Breast epithelium (tissue), 4 donors: Measurements from ENCODE around the gene C1orf56. TPM values are rescaled to one million over a fixed set of nuclear protein-coding genes. Genes with fewer than 3 reads are reported as not detected.

ENCODE experiments used
- DNase-seq, 2 donors: peaks; one replicate each; pipeline ENCODE4 v3.0.0-alpha.2; 2019; ENCODE audit warnings: low spot score in 2 of 2
- H3K27ac ChIP-seq, 2 donors: fragments of 200-600 bp; sonication (generic) in 1 of 2; one replicate each; pipeline ENCODE4 v1.5.1; 2016 to 2019; ENCODE audit warnings: mild to moderate bottlenecking in 1 of 2
- H3K27me3 ChIP-seq, 2 donors: fragments of 200-600 bp; sonication (generic) in 1 of 2; one replicate each; pipeline versions ENCODE4 v1.5.1 to v1.6.0; 2017 to 2019; ENCODE audit warnings: control low read depth in 1 of 2, mild to moderate bottlenecking in 1 of 2
- H3K36me3 ChIP-seq: fragments of 200-600 bp; one replicate; pipeline ENCODE4 v1.5.1; 2019
- H3K4me1 ChIP-seq, 2 donors: fragments of 200-600 bp; sonication (generic); one replicate each; pipeline ENCODE4 v1.5.1; 2016 to 2019; ENCODE audit warnings: control low read depth in 1 of 2
- H3K4me3 ChIP-seq, 3 donors: fragments of 200-600 bp; sonication (generic); 1 replicate in 2 of 3; 2 replicates in 1 of 3; pipeline ENCODE4 v1.5.1; 2016 to 2019; ENCODE audit warnings: mild to moderate bottlenecking in 3 of 3, moderate library complexity in 2 of 3
- H3K9me3 ChIP-seq, 2 donors: fragments of 200-600 bp; sonication (generic) in 1 of 2; one replicate each; pipeline ENCODE4 v1.5.1; 2016 to 2019; ENCODE audit warnings: control low read depth in 1 of 2
- CTCF ChIP-seq, 3 donors: fragments of 450-650 bp; IDR thresholded peaks; one replicate each; pipeline ENCODE4 v1.5.1; 2016 to 2017; ENCODE audit warnings: antibody characterized with exemption in 3 of 3, mild to moderate bottlenecking in 3 of 3, moderate library complexity in 3 of 3
- POLR2A ChIP-seq: fragments of 450-650 bp; IDR thresholded peaks from one replicate; pipeline ENCODE4 v1.6.1; 2016; ENCODE audit warnings: antibody characterized with exemption, mild to moderate bottlenecking, moderate library complexity
- POLR2AphosphoS5 ChIP-seq, 3 donors: sonication (generic); formaldehyde crosslinking; IDR thresholded peaks; one replicate each; pipeline ENCODE4 v1.6.1; 2017; ENCODE audit warnings: antibody characterized with exemption in 3 of 3
- intact Hi-C: fragments of 100-400 bp; cut with DNase I; formaldehyde crosslinking; loops from one replicate; pipeline ENCODE4 v1.15.1; 2023; ENCODE audit warnings: low total_unique reads
- total RNA-seq, 3 donors: library from RNA; depleted of rRNA; stranded (reverse); fragments of >200 nt; gene quantifications; one replicate each; pipeline ENCODE4 v1.1.0, GENCODE V29; 2016

C1orf56 gene
- total RNA-seq, 3 donors from 2014 or later, result 4.6 to 8.3 (median 7.6) TPM

- TF ChIP-seq POLR2AphosphoS5 (IDR thresholded peaks at IDR 0.05) (no peak), POLR2A (no peak), CTCF (IDR thresholded peaks at IDR 0.05) (no peak)
- Histone ChIP-seq H3K9me3 (no peaks in the 10 kb centered on the region), H3K4me3 (no peak overlapping the region), H3K27me3 (no peaks in the 10 kb centered on the region), H3K27ac (peak overlapping the region; percentile 16 to 67), H3K4me1 (peaks cover 0 to 4% of the 10 kb centered on the region in 2 donors), H3K36me3 (no peaks in the 10 kb centered on the region)
- no peak for DNase-seq
- intact Hi-C loops, result no loop called here
Measured at GRCh38 chr1:151065089-151065645, 17.6 kb downstream of the C1orf56 start.

DNA sequence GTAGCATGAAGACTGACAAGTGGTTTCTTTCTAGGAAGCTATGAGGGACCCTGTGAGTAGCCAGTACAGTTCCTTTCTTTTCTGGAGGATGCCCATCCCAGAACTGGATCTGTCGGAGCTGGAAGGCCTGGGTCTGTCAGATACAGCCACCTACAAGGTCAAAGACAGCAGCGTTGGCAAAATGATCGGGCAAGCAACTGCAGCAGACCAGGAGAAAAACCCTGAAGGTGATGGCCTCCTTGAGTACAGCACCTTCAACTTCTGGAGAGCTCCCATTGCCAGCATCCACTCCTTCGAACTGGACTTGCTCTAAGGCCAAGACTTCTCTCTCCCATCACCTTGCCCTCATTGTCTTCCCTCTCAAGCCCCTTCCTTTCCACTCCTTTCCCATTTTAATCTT is 19.6 kb downstream of the C1orf56 start:
- TF ChIP-seq CTCF (IDR thresholded peaks at IDR 0.05) (no peak), POLR2A (no peak), POLR2AphosphoS5 (IDR thresholded peaks at IDR 0.05) (no peak)
- intact Hi-C loops, result no loop called here
- H3K9me3 ChIP-seq, result no peaks in the 10 kb centered on the region

GRCh38 chr1:151069103-151069486 is 21.5 kb downstream of the C1orf56 start:
- Histone ChIP-seq H3K27me3 (no peaks in the 10 kb centered on the region), H3K36me3 (no peaks in the 10 kb centered on the region), H3K9me3 (no peaks in the 10 kb centered on the region), H3K4me1 (peaks cover 0 to 4% of the 10 kb centered on the region in 2 donors), H3K27ac (peak overlapping the region; percentile 98 to 99), H3K4me3 (no peak overlapping the region)
- no peak for TF ChIP-seq CTCF (IDR thresholded peaks at IDR 0.05)
- no peak for TF ChIP-seq POLR2A
- no peak for TF ChIP-seq POLR2AphosphoS5 (IDR thresholded peaks at IDR 0.05)
- DNase-seq, result no peak
- intact Hi-C loops, result no loop called here

More for the DNA sequence above, 19.6 kb downstream of the C1orf56 start:
- DNase-seq, result no peak
- Histone ChIP-seq H3K27ac (peak overlapping the region in 1 of 2 donors; percentile 3), H3K4me1 (peaks cover 0 to 4% of the 10 kb centered on the region in 2 donors), H3K4me3 (no peak overlapping the region), H3K36me3 (no peaks in the 10 kb centered on the region), H3K27me3 (no peaks in the 10 kb centered on the region)

DNA sequence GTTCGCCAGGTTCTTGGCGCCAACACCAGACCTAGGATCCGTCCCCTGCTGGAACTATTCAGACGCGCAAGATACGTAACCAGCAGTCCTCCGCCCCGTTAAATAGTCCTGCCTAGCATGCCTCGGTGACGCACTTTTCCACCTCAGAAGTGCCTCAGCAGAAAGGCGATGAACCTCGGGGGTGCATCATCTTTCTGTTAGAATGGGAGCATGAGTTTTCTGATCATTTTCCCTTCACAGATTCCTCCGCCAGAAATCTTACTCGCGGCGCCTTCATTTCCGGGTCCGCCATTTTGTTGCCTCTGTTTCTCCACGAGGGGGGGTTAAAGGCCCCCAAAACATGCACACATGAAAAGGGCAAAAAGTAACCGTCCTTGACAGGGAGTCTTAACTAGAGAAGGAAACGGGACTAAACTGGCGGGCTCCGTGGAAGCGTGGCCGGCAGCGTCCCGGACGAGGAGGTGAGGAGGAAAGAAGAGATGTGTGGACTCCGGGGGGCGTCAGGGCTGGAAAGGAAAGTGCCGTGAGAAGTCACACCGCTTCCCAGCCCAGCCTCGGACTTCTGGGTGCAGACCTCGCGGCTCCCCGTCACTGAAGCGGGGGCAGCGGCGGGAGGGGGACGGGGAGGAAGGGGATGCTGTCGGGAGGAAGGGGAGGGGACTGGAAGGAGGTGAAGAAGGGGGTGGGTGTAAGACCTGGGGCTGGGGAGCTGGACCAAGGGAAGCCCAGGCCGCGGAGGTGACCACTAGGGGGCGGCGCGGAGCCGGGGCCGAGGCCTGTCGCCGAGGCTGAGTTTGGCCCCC is 23.1 kb downstream of the C1orf56 start, which contains the start of gene GABPB2:
TSS of gene GABPB2 (plus strand) at position 288 of the 803 bp plus-strand sequence. CDS start 17,429 bp downstream, outside the sequence.
- Histone ChIP-seq H3K27me3 (no peaks in the 10 kb centered on the region), H3K4me3 (peak within 1 kb of the TSS; percentile 79 to 87 (median 83)), H3K27ac (peak within 1 kb of the TSS; percentile 98 to 99), H3K4me1 (peaks cover 0 to 3% of the 10 kb centered on the region in 2 donors), H3K36me3 (no peaks in the 10 kb centered on the region), H3K9me3 (no peaks in the 10 kb centered on the region)
- peak; percentile 60 to 89 (median 89) for TF ChIP-seq CTCF (IDR thresholded peaks at IDR 0.05)
- TF ChIP-seq POLR2A, result peak; percentile 75
- peak; percentile 81 to 95 (median 87) for TF ChIP-seq POLR2AphosphoS5 (IDR thresholded peaks at IDR 0.05)
- intact Hi-C loops, result loop anchor here (10.0 kb wide), 1 partner anchor 46 kb away; no protein-coding TSS in a partner anchor
- DNase-seq, result peak; percentile 89 to 90

DNA sequence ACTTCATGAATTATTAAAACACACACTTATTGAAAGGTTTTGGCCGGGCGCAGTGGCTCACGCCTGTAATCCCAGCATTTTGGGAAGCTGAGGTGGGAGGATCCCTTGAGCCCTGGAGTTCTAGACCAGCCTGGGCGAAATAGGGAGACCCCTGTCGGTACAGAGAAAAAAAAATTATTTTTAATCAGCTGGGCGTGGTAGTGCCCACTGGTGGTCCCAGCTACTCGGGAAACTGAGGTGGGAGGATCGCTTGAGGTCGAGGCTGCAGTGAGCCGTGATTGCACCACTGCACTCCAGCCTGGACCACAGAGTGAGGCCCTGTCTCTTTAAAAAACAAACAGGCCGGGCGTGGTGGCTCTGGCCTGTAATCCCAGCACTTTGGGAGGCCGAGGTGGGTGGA is 24.7 kb downstream of the C1orf56 start:
- DNase-seq, result no peak
- Histone ChIP-seq H3K9me3 (no peaks in the 10 kb centered on the region), H3K4me1 (no peaks in the 10 kb centered on the region), H3K27ac (no peak overlapping the region), H3K27me3 (no peaks in the 10 kb centered on the region), H3K36me3 (no peaks in the 10 kb centered on the region), H3K4me3 (no peak overlapping the region)
- TF ChIP-seq CTCF (IDR thresholded peaks at IDR 0.05) (no peak), POLR2AphosphoS5 (IDR thresholded peaks at IDR 0.05) (no peak), POLR2A (no peak)
- intact Hi-C loops, result loop anchor here (10.0 kb wide), 1 partner anchor 47 kb away; no protein-coding TSS in a partner anchor
